A549 (cell line): Measurements from ENCODE around the gene IRF8.

Experiments used
- CBX8 ChIP-seq: fragments of 200-600 bp; sonication (generic); IDR thresholded peaks from 2 replicates; pipeline ENCODE4 v1.6.1; 2016
- HDAC2 ChIP-seq: fragments of 200-600 bp; sonication (generic); IDR thresholded peaks from 2 replicates; pipeline ENCODE4 v1.6.1; 2016
- JUN ChIP-seq, 2 experiments: fragments of >200 bp; sonication (Bioruptor Twin); formaldehyde crosslinking; IDR thresholded peaks; 2 replicates in 1 of 2; 3 replicates in 1 of 2; pipeline ENCODE4 v1.6.1; 2016 to 2017
- JUNB ChIP-seq: fragments of >200 bp; sonication (Bioruptor Twin); formaldehyde crosslinking; IDR thresholded peaks from 2 replicates; pipeline ENCODE4 v1.6.1; 2016
- MAFK ChIP-seq: fragments of 450-650 bp; IDR thresholded peaks from 2 replicates; pipeline ENCODE4 v1.6.1; 2014; ENCODE audit not compliant: partially characterized antibody
- MAZ ChIP-seq: fragments of 150-350 bp; IDR thresholded peaks from 2 replicates; pipeline ENCODE4 v1.6.1; 2014; ENCODE audit warnings: antibody characterized with exemption, low read depth, low read length, borderline replicate concordance
- POLR2A ChIP-seq: IDR thresholded peaks from 2 replicates; pipeline ENCODE4 v1.6.1; 2012; ENCODE audit warnings: mild to moderate bottlenecking, low read length
- RAD21 ChIP-seq, 2 experiments: fragments of >200 bp in 1 of 2; sonication (Bioruptor Twin) in 1 of 2; formaldehyde crosslinking in 1 of 2; IDR thresholded peaks in 1 of 2; conservative IDR thresholded peaks in 1 of 2; 2 replicates in 1 of 2; 3 replicates in 1 of 2; pipeline ENCODE4 v1.6.1; 2012 to 2018; ENCODE audit warnings: inconsistent platforms in 1 of 2
- ZFP36 ChIP-seq: fragments of 450-650 bp; IDR thresholded peaks from 2 replicates; pipeline ENCODE4 v1.6.1; 2014; ENCODE audit warnings: borderline replicate concordance; ENCODE audit not compliant: partially characterized antibody
- TF ChIP-seq, protein P1 (sequence below): fragments of >200 bp; sonication (Bioruptor Twin); formaldehyde crosslinking; IDR thresholded peaks from 3 replicates; pipeline ENCODE4 v1.5.1; 2016
- TF ChIP-seq, protein P2 (sequence below): fragments of 250-450 bp; sonication (Bioruptor Pico); IDR thresholded peaks from 2 replicates; pipeline ENCODE4 v1.5.0; 2021; ENCODE audit warnings: mild to moderate bottlenecking, moderate library complexity, borderline replicate concordance
- TF ChIP-seq, protein P3 (sequence below): IDR thresholded peaks from 2 replicates; pipeline ENCODE4 v1.6.1; 2012

DNA sequence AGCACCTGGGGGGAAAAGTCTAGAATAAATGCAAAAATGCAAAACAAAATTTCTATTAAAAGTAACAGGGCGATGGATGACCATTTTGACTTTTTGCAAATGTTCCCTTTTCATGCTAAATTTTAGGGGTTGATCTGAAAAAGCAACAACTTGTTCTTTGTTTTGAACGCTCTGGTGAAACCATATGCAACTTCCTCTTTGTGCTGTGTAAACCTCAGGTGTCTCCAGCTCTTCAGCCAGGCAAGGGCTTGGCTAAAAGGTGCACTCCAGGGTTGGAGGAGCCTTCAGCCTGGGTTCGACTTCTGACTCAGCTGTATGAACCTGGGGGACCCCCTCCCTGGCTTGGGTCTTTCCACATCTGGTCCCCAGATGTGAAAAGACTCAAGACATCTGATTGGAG lies 9.5 kb downstream of the IRF8 start:
- TF ChIP-seq, protein P1, sequence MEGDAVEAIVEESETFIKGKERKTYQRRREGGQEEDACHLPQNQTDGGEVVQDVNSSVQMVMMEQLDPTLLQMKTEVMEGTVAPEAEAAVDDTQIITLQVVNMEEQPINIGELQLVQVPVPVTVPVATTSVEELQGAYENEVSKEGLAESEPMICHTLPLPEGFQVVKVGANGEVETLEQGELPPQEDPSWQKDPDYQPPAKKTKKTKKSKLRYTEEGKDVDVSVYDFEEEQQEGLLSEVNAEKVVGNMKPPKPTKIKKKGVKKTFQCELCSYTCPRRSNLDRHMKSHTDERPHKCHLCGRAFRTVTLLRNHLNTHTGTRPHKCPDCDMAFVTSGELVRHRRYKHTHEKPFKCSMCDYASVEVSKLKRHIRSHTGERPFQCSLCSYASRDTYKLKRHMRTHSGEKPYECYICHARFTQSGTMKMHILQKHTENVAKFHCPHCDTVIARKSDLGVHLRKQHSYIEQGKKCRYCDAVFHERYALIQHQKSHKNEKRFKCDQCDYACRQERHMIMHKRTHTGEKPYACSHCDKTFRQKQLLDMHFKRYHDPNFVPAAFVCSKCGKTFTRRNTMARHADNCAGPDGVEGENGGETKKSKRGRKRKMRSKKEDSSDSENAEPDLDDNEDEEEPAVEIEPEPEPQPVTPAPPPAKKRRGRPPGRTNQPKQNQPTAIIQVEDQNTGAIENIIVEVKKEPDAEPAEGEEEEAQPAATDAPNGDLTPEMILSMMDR: no peak
- TF ChIP-seq HDAC2 (no peak), POLR2A (no peak), ZFP36 (no peak), JUN (IDR thresholded peaks at IDR 0.05) (no peak), CBX8 (no peak), RAD21 (conservative IDR thresholded peaks at IDR 0.05 in 1 of 2, IDR thresholded peaks at IDR 0.05 in 1 of 2) (no peak), JUNB (no peak), MAZ (no peak), MAFK (no peak)
- TF ChIP-seq, protein P2, sequence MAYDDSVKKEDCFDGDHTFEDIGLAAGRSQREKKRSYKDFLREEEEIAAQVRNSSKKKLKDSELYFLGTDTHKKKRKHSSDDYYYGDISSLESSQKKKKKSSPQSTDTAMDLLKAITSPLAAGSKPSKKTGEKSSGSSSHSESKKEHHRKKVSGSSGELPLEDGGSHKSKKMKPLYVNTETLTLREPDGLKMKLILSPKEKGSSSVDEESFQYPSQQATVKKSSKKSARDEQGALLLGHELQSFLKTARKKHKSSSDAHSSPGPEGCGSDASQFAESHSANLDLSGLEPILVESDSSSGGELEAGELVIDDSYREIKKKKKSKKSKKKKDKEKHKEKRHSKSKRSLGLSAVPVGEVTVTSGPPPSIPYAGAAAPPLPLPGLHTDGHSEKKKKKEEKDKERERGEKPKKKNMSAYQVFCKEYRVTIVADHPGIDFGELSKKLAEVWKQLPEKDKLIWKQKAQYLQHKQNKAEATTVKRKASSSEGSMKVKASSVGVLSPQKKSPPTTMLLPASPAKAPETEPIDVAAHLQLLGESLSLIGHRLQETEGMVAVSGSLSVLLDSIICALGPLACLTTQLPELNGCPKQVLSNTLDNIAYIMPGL (CRISPR knock-in tag): no peak
- TF ChIP-seq, protein P3, sequence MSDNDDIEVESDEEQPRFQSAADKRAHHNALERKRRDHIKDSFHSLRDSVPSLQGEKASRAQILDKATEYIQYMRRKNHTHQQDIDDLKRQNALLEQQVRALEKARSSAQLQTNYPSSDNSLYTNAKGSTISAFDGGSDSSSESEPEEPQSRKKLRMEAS: no peak
